GM18517 (cell line): ENCODE results near the gene EFNB3.

Source experiments
- ATAC-seq: cut with Tn5 transposase; IDR thresholded peaks from one replicate; pipeline ENCODE4 v1.9.1; 2021; ENCODE audit warnings: mild to moderate bottlenecking, moderate library complexity; ENCODE audit not compliant: unreplicated experiment

The EFNB3 gene

GRCh38 chr17:7716901-7717755, 12.1 kb downstream of the EFNB3 start, which contains the start of gene DNAH2:
Gene DNAH2 (plus strand): TSS chr17:7717744. CDS start chr17:7719735, 1,991 bp downstream.
- no peak for ATAC-seq

GRCh38 chr17:7717756-7718350, 12.9 kb downstream of the EFNB3 start:
- no peak for ATAC-seq

GRCh38 chr17:7719661-7720060, 14.7 kb downstream of the EFNB3 start:
- ATAC-seq: no peak

GRCh38 chr17:7720125-7720524, 15.1 kb downstream of the EFNB3 start:
- no peak for ATAC-seq

GRCh38 chr17:7721612-7722011, 16.6 kb downstream of the EFNB3 start:
- ATAC-seq: no peak

- ATAC-seq: no peak
Measured at GRCh38 chr17:7727886-7728285, 22.9 kb downstream of the EFNB3 start.

GRCh38 chr17:7729816-7730215, 24.8 kb downstream of the EFNB3 start:
- ATAC-seq: no peak

- no peak for ATAC-seq
Measured at GRCh38 chr17:7732981-7733539, 28.1 kb downstream of the EFNB3 start.

GRCh38 chr17:7737601-7738000, 32.6 kb downstream of the EFNB3 start:
- no peak for ATAC-seq

- no peak for ATAC-seq
Measured at GRCh38 chr17:7739746-7740145, 34.7 kb downstream of the EFNB3 start.

GRCh38 chr17:7740481-7741001, 35.5 kb downstream of the EFNB3 start:
- ATAC-seq: no peak

GRCh38 chr17:7742729-7743128, 37.7 kb downstream of the EFNB3 start:
- no peak for ATAC-seq

GRCh38 chr17:7744416-7744815, 39.4 kb downstream of the EFNB3 start:
- ATAC-seq: no peak

GRCh38 chr17:7745748-7746470, 40.9 kb downstream of the EFNB3 start:
- no peak for ATAC-seq

- no peak for ATAC-seq
Measured at GRCh38 chr17:7747635-7748071, 42.7 kb downstream of the EFNB3 start.

- ATAC-seq: no peak
Measured at GRCh38 chr17:7748076-7748775, 43.2 kb downstream of the EFNB3 start.

- ATAC-seq: no peak
Measured at GRCh38 chr17:7750321-7750821, 45.4 kb downstream of the EFNB3 start.

GRCh38 chr17:7754656-7755055, 49.7 kb downstream of the EFNB3 start:
- ATAC-seq: no peak

- ATAC-seq: no peak
Measured at GRCh38 chr17:7755095-7755890, 50.3 kb downstream of the EFNB3 start.
